HCT116 (cell line): ENCODE results near the gene MANBA. TPM values are rescaled to one million over a fixed set of nuclear protein-coding genes. Genes with fewer than 3 reads are reported as not detected.

Experiments
- ATAC-seq: fragments of 200-7000 bp; cut with Tn5 transposase; 2 replicates; pipeline ENCODE4 v1.9.1; 2020; ENCODE audit warnings: mild to moderate bottlenecking, moderate library complexity
- BruUV-seq: library from RNA; stranded (reverse); fragments of 400-500 nt; replicated peaks from 2 replicates; lab custom pipeline; 2021; lab: Mats Ljungman, UMichigan
- CTCF ChIA-PET: fragments of 300-600 bp; sonication (Branson Sonifier 250); formaldehyde crosslinking; loops from one replicate; lab custom pipeline; 2021; ENCODE audit warnings: antibody characterized with exemption; lab: Charles Lee
- POLR2A ChIA-PET: fragments of 300-600, 350-600 bp; sonication (Branson Sonifier 250); formaldehyde crosslinking; loops from one replicate; lab custom pipeline; 2021; ENCODE audit warnings: antibody characterized with exemption; lab: Charles Lee
- RAD21 ChIA-PET, 2 experiments: fragments of 300-600 bp; sonication (Branson Sonifier 250); formaldehyde crosslinking; loops; one replicate each; lab custom pipeline; 2023; ENCODE audit warnings: low total read pairs in 2 of 2; ENCODE audit not compliant: uncharacterized antibody in 2 of 2, unreplicated experiment in 2 of 2, low non-redundant PET in 1 of 2; lab: Charles Lee
- DNase-seq: peaks from one replicate; pipeline ENCODE4 v3.0.0-alpha.2; 2010; ENCODE audit warnings: low read depth, low spot score
- H2AFZ ChIP-seq: fragments of 200-600 bp; shearing (Covaris generic), sonication (generic); 2 replicates; pipeline ENCODE4 v1.6.1; 2017; ENCODE audit warnings: low read depth, mixed run types, mixed read lengths, antibody characterized with exemption, low read length; ENCODE audit not compliant: poor library complexity, severe bottlenecking
- H3K27ac ChIP-seq: 2 replicates; pipeline ENCODE4 v1.5.1; 2012; ENCODE audit warnings: low read depth, low read length
- H3K27me3 ChIP-seq: fragments of 200-600 bp; sonication (generic); 2 replicates; pipeline ENCODE4 v1.6.1; 2016; ENCODE audit warnings: mixed run types, low read length, mixed read lengths; ENCODE audit not compliant: insufficient read depth
- H3K36me3 ChIP-seq, 2 experiments: fragments of 200-500 bp in 1 of 2; fragments of 200-600 bp in 1 of 2; sonication (Bioruptor generic) in 1 of 2; sonication (generic) in 1 of 2; 2 replicates each; pipeline versions ENCODE4 v1.5.1 to v1.6.1; 2014 to 2016; ENCODE audit warnings: low read length in 2 of 2, inconsistent platforms in 1 of 2, mixed read lengths in 1 of 2, mixed run types in 1 of 2; ENCODE audit not compliant: insufficient read depth in 2 of 2, control insufficient read depth in 1 of 2
- H3K4me1 ChIP-seq, 2 experiments: fragments of 200-600 bp in 1 of 2; sonication (generic) in 1 of 2; 2 replicates each; pipeline versions ENCODE4 v1.5.1 to v1.6.1; 2012 to 2017; ENCODE audit warnings: low read length in 2 of 2, inconsistent platforms in 1 of 2, mild to moderate bottlenecking in 1 of 2, mixed read lengths in 1 of 2, mixed run types in 1 of 2, moderate library complexity in 1 of 2; ENCODE audit not compliant: insufficient read depth in 2 of 2, control insufficient read depth in 1 of 2
- H3K4me2 ChIP-seq: fragments of 200-600 bp; sonication (generic); 2 replicates; pipeline ENCODE4 v1.6.1; 2017; ENCODE audit warnings: mixed run types, low read length, mixed read lengths
- H3K4me3 ChIP-seq, 2 experiments: fragments of 200-600 bp in 1 of 2; sonication (generic) in 1 of 2; replicated peaks in 1 of 2; 2 replicates each; pipeline ENCODE4 v1.5.1; 2011 to 2016; ENCODE audit warnings: low read length in 2 of 2, control low read depth in 1 of 2, low read depth in 1 of 2, mild to moderate bottlenecking in 1 of 2, mixed read lengths in 1 of 2, mixed run types in 1 of 2
- H3K79me2 ChIP-seq: fragments of 200-600 bp; sonication (generic); 2 replicates; pipeline ENCODE4 v1.6.1; 2017; ENCODE audit warnings: mild to moderate bottlenecking, mixed run types, low read length, moderate library complexity, mixed read lengths; ENCODE audit not compliant: insufficient read depth
- H3K9ac ChIP-seq: fragments of 200-600 bp; sonication (generic); 2 replicates; pipeline ENCODE4 v1.6.1; 2016; ENCODE audit warnings: low read length, mixed read lengths
- H3K9me2 ChIP-seq: fragments of 200-600 bp; sonication (generic), shearing (Covaris generic); 2 replicates; pipeline ENCODE4 v1.6.1; 2017; ENCODE audit warnings: mixed run types, mild to moderate bottlenecking, moderate library complexity; ENCODE audit not compliant: insufficient read depth
- H3K9me3 ChIP-seq, 2 experiments: fragments of 200-500 bp in 1 of 2; fragments of 200-600 bp in 1 of 2; sonication (Bioruptor generic) in 1 of 2; sonication (generic) in 1 of 2; 2 replicates each; pipeline ENCODE4 v1.6.1; 2014 to 2017; ENCODE audit warnings: low read length in 2 of 2, mixed read lengths in 2 of 2, inconsistent platforms in 1 of 2, low read depth in 1 of 2, mild to moderate bottlenecking in 1 of 2, mixed run types in 1 of 2, moderate library complexity in 1 of 2; ENCODE audit not compliant: control insufficient read depth in 1 of 2, insufficient read depth in 1 of 2
- H4K20me1 ChIP-seq: fragments of 200-600 bp; sonication (generic), shearing (Covaris generic); 2 replicates; pipeline ENCODE4 v1.6.1; 2017; ENCODE audit warnings: mixed run types, mild to moderate bottlenecking, moderate library complexity; ENCODE audit not compliant: insufficient read depth
- ATF3 ChIP-seq: IDR thresholded peaks from 2 replicates; pipeline ENCODE4 v1.6.1; 2012
- EZH2 ChIP-seq: fragments of 200-600 bp; sonication (generic); IDR thresholded peaks from 2 replicates; pipeline ENCODE4 v1.6.1; 2017; ENCODE audit warnings: antibody characterized with exemption, mixed run types
- EZH2phosphoT487 ChIP-seq: fragments of 200-600 bp; IDR thresholded peaks from 2 replicates; pipeline ENCODE4 v1.6.1; 2018; ENCODE audit warnings: antibody characterized with exemption, borderline replicate concordance
- FOSL1 ChIP-seq: IDR thresholded peaks from 2 replicates; pipeline ENCODE4 v1.6.1; 2012; ENCODE audit warnings: low read depth
- JUND ChIP-seq: IDR thresholded peaks from 2 replicates; pipeline ENCODE4 v1.6.1; 2012
- SIN3A ChIP-seq: IDR thresholded peaks from 2 replicates; pipeline ENCODE4 v1.6.1; 2012; ENCODE audit warnings: low read depth
- SP1 ChIP-seq: IDR thresholded peaks from 2 replicates; pipeline ENCODE4 v1.6.1; 2012; ENCODE audit warnings: low read depth
- SRF ChIP-seq: IDR thresholded peaks from 2 replicates; pipeline ENCODE4 v1.6.1; 2012; ENCODE audit warnings: low read depth
- YY1 ChIP-seq: IDR thresholded peaks from 2 replicates; pipeline ENCODE4 v1.6.1; 2011; ENCODE audit warnings: low read length, low read depth, moderate library complexity, mild to moderate bottlenecking; ENCODE audit not compliant: insufficient replicate concordance; ENCODE audit errors: extremely low read depth
- ZBTB33 ChIP-seq: IDR thresholded peaks from 2 replicates; pipeline ENCODE4 v1.6.1; 2011; ENCODE audit warnings: mild to moderate bottlenecking, low read length, moderate library complexity; ENCODE audit not compliant: insufficient replicate concordance; ENCODE audit errors: extremely low read depth
- intact Hi-C: fragments of 100-400 bp; cut with micrococcal nuclease; formaldehyde crosslinking; loops from 2 replicates; pipeline ENCODE4 v1.10.0; 2022
- total RNA-seq: library from RNA; stranded (reverse); gene quantifications from one replicate; pipeline ENCODE4 v1.2.1, GENCODE V29; 2021; ENCODE audit not compliant: unreplicated experiment

Gene MANBA
- total RNA-seq, 1 experiment from 2014 or later, result 21.3 TPM

DNA sequence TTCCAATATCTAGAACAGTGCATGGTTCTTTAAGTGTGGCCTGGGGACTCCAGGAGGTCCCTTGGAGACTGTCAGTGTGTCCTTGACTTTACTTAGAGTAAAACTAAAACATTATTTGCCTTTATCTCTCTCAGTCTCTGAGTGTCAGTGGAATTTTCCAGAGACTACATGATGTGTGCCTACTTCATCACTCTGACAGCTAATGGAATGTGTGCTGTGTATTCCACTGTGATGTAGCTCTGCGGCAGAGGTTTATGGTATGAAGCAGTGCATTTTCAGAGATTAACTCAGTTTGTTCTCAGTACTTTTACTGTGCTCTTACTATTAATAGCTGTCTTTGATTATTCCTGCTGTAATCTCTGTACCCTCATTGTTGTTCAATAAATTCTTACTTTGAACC is 85.6 kb downstream of the MANBA start:
- ChIA-PET RAD21 (no interaction called here), CTCF (no interaction called here)

More for the DNA sequence above, 85.6 kb downstream of the MANBA start:
- POLR2A ChIA-PET, result no interaction called here
- DNase-seq (no peak), ATAC-seq (no peak)
- Histone ChIP-seq H4K20me1 (no peaks in the 10 kb centered on the region), H3K4me1 (peaks cover 7 to 11% of the 10 kb centered on the region in 2 experiments; a peak in 2 of 4 replicates), H3K36me3 (no peaks in the 10 kb centered on the region), H3K79me2 (no peaks in the 10 kb centered on the region), H3K4me3 (no peak overlapping the region), H3K9me2 (no peaks in the 10 kb centered on the region), H2AFZ (no peak overlapping the region), H3K9me3 (no peaks in the 10 kb centered on the region), H3K9ac (no peak overlapping the region), H3K4me2 (no peak overlapping the region), H3K27ac (no peak overlapping the region), H3K27me3 (no peaks in the 10 kb centered on the region)
- intact Hi-C loops, result no loop called here
- no TSS peak for BruUV-seq
- TF ChIP-seq ZBTB33 (no peak), SIN3A (no peak), SRF (no peak), ATF3 (no peak), JUND (no peak), EZH2phosphoT487 (no peak), FOSL1 (no peak), EZH2 (no peak), SP1 (no peak), YY1 (no peak)
